WERI-Rb-1 (cell line): ENCODE measurements around the gene SCAF1.

Experiments used
- DNase-seq: peaks from one replicate; pipeline ENCODE4 v3.0.0-alpha.2; 2020
- H3K27ac ChIP-seq: fragments of 250-450 bp; sonication (Bioruptor Pico); 2 replicates; pipeline ENCODE4 v1.5.1; 2020; ENCODE audit warnings: mild to moderate bottlenecking, moderate library complexity
- H3K27me3 ChIP-seq: fragments of 250-450 bp; sonication (Bioruptor Pico); 2 replicates; pipeline ENCODE4 v1.5.1; 2021; ENCODE audit warnings: mild to moderate bottlenecking, low read depth, moderate library complexity; ENCODE audit not compliant: insufficient read depth, severe bottlenecking
- H3K36me3 ChIP-seq: fragments of 250-450 bp; sonication (Bioruptor Pico); 2 replicates; pipeline ENCODE4 v1.5.1; 2020; ENCODE audit warnings: mild to moderate bottlenecking, moderate library complexity
- H3K4me3 ChIP-seq: 2 replicates; pipeline ENCODE4 v1.5.1; 2011; ENCODE audit warnings: low read depth, mild to moderate bottlenecking, control low read depth, low read length
- H3K9me3 ChIP-seq: fragments of 250-450 bp; sonication (Bioruptor Pico); 2 replicates; pipeline ENCODE4 v1.5.1; 2021; ENCODE audit warnings: mild to moderate bottlenecking, moderate library complexity; ENCODE audit not compliant: severe bottlenecking
- CTCF ChIP-seq: IDR thresholded peaks from 2 replicates; pipeline ENCODE4 v1.5.1; 2011; ENCODE audit warnings: low read depth, mild to moderate bottlenecking, control low read depth, inconsistent platforms, low read length

SCAF1 gene

GRCh38 chr19:49682274-49682673 is 40.3 kb downstream of the SCAF1 start:
- H3K9me3 ChIP-seq, result no peaks in the 10 kb centered on the region
- H3K36me3 ChIP-seq, result peaks cover 70% of the 10 kb centered on the region
- no peak overlapping the region for H3K4me3 ChIP-seq
- no peaks in the 10 kb centered on the region for H3K27me3 ChIP-seq
- no peak overlapping the region for H3K27ac ChIP-seq
- TF ChIP-seq CTCF, result no peak
- DNase-seq, result no peak

- no peaks in the 10 kb centered on the region for H3K9me3 ChIP-seq
- H3K4me3 ChIP-seq, result no peak overlapping the region
- no peak for DNase-seq
- H3K36me3 ChIP-seq, result peaks cover 73% of the 10 kb centered on the region
- no peak overlapping the region for H3K27ac ChIP-seq
- no peak for TF ChIP-seq CTCF
- no peaks in the 10 kb centered on the region for H3K27me3 ChIP-seq
Measured at GRCh38 chr19:49683814-49684250, 41.8 kb downstream of the SCAF1 start.

GRCh38 chr19:49684251-49684982 is 42.4 kb downstream of the SCAF1 start:
- DNase-seq, result no peak
- Histone ChIP-seq H3K27me3 (no peaks in the 10 kb centered on the region), H3K27ac (no peak overlapping the region), H3K36me3 (peaks cover 77% of the 10 kb centered on the region), H3K4me3 (no peak overlapping the region), H3K9me3 (no peaks in the 10 kb centered on the region)
- peak; percentile 54 for TF ChIP-seq CTCF

- no peak overlapping the region for H3K27ac ChIP-seq
- H3K4me3 ChIP-seq, result no peak overlapping the region
- no peak; the same call in 1 of the 2 replicates for TF ChIP-seq CTCF
- H3K36me3 ChIP-seq, result peaks cover 73% of the 10 kb centered on the region
- no peaks in the 10 kb centered on the region for H3K9me3 ChIP-seq
- H3K27me3 ChIP-seq, result no peaks in the 10 kb centered on the region
- DNase-seq, result no peak
Measured at GRCh38 chr19:49684983-49685553, 43.1 kb downstream of the SCAF1 start.

GRCh38 chr19:49685845-49686332 is 43.9 kb downstream of the SCAF1 start:
- Histone ChIP-seq H3K4me3 (no peak overlapping the region), H3K27me3 (no peaks in the 10 kb centered on the region), H3K27ac (no peak overlapping the region), H3K36me3 (peaks cover 65% of the 10 kb centered on the region), H3K9me3 (no peaks in the 10 kb centered on the region)
- no peak for TF ChIP-seq CTCF
- DNase-seq, result no peak
